Kidney (tissue), 14 donors: Measurements from ENCODE around the gene ARID3A. TPM values are rescaled to one million over a fixed set of nuclear protein-coding genes. Genes with fewer than 3 reads are reported as not detected.

Experiments used
- DNase-seq, 5 donors: peaks; one replicate each; pipeline ENCODE4 v3.0.0-alpha.2; 2013 to 2020
- FAIRE-seq: peaks from 2 replicates; lab custom pipeline; 2012; peaks lifted over from hg19 to GRCh38; lab: Jason Lieb, UNC
- H3K27ac ChIP-seq, 2 donors: one replicate each; pipeline ENCODE4 v1.7.0; 2013; ENCODE audit warnings: low read depth in 2 of 2, low read length in 2 of 2, inconsistent platforms in 1 of 2
- H3K27me3 ChIP-seq: one replicate; pipeline ENCODE4 v1.7.1; 2013; ENCODE audit warnings: low read length, inconsistent platforms; ENCODE audit not compliant: control insufficient read depth, insufficient read depth
- H3K36me3 ChIP-seq, 3 donors: one replicate each; pipeline versions ENCODE4 v1.7.0 to v1.7.1; 2013; ENCODE audit warnings: low read length in 3 of 3, control low read depth in 1 of 3, inconsistent platforms in 1 of 3; ENCODE audit not compliant: insufficient read depth in 3 of 3, control insufficient read depth in 2 of 3
- H3K4me1 ChIP-seq, 3 donors: one replicate each; pipeline versions ENCODE4 v1.7.0 to v1.7.1; 2013; ENCODE audit warnings: low read length in 3 of 3, inconsistent platforms in 1 of 3, low read depth in 1 of 3; ENCODE audit not compliant: control insufficient read depth in 2 of 3, insufficient read depth in 2 of 3
- H3K4me3 ChIP-seq, 3 donors: one replicate each; pipeline versions ENCODE4 v1.7.0 to v1.8.1; 2013; ENCODE audit warnings: low read length in 3 of 3, control low read depth in 1 of 3, inconsistent platforms in 1 of 3
- H3K9ac ChIP-seq, 3 donors: one replicate each; pipeline versions ENCODE4 v1.7.0 to v1.7.1; 2013; ENCODE audit warnings: low read length in 3 of 3, control low read depth in 1 of 3, inconsistent platforms in 1 of 3
- H3K9me3 ChIP-seq, 3 donors: one replicate each; pipeline versions ENCODE4 v1.7.0 to v1.7.1; 2013; ENCODE audit warnings: low read length in 3 of 3, control low read depth in 1 of 3, inconsistent platforms in 1 of 3; ENCODE audit not compliant: control insufficient read depth in 2 of 3, insufficient read depth in 1 of 3
- intact Hi-C: fragments of 100-400 bp; cut with DNase I; formaldehyde crosslinking; loops from one replicate; pipeline ENCODE4 v1.11.1; 2022
- polyA plus RNA-seq: library from polyadenylated mRNA; stranded (reverse); fragments of 350-450 nt; fragmentation: Illumina TruSeq; extraction: RNeasy Lipid Tissue Mini Kit (QIAGEN cat#74804); gene quantifications from one replicate; pipeline ENCODE4 v1.2.3, GENCODE V29; 2014; ENCODE audit warnings: low read depth, low replicate concordance; ENCODE audit not compliant: insufficient read depth
- total RNA-seq: library from RNA; stranded (reverse); fragmentation: NEBNext Ultra II Directional; extraction: Animal tissue kit (Norgen Biotek cat#: 25700); gene quantifications from one replicate; pipeline ENCODE4 v1.2.1, GENCODE V29; 2021
- TF ChIP-seq, protein P1 (sequence below): IDR thresholded peaks from 3 replicates; pipeline ENCODE4 v1.5.1; 2012; ENCODE audit warnings: mild to moderate bottlenecking, moderate library complexity, borderline replicate concordance; ENCODE audit not compliant: insufficient read depth; ENCODE audit errors: extremely low read depth
- donor health status: control.
- donor health status: control.
- donor health status: control.
- donor health status: control.
- donor health status: control.
- donor health status: DM: yes; HTN: yes; CAD: no.
- donor health status: Normal renal cell carcinoma (clear cell type).

Gene ARID3A
- total and polyA plus RNA-seq, 2 donors from 2014 or later, result 5.6 to 16.9 TPM

- Histone ChIP-seq H3K27ac (no peak overlapping the region), H3K4me3 (no peak overlapping the region), H3K4me1 (no peaks in the 10 kb centered on the region), H3K36me3 (no peaks in the 10 kb centered on the region), H3K9ac (no peak overlapping the region), H3K9me3 (no peaks in the 10 kb centered on the region), H3K27me3 (peaks cover 14% of the 10 kb centered on the region)
- TF ChIP-seq, protein P1, sequence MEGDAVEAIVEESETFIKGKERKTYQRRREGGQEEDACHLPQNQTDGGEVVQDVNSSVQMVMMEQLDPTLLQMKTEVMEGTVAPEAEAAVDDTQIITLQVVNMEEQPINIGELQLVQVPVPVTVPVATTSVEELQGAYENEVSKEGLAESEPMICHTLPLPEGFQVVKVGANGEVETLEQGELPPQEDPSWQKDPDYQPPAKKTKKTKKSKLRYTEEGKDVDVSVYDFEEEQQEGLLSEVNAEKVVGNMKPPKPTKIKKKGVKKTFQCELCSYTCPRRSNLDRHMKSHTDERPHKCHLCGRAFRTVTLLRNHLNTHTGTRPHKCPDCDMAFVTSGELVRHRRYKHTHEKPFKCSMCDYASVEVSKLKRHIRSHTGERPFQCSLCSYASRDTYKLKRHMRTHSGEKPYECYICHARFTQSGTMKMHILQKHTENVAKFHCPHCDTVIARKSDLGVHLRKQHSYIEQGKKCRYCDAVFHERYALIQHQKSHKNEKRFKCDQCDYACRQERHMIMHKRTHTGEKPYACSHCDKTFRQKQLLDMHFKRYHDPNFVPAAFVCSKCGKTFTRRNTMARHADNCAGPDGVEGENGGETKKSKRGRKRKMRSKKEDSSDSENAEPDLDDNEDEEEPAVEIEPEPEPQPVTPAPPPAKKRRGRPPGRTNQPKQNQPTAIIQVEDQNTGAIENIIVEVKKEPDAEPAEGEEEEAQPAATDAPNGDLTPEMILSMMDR, result peak; percentile 93
- intact Hi-C loops, result no loop called here
- FAIRE-seq (no peak), DNase-seq (peak; percentile 46 to 86 (median 70))
Measured at GRCh38 chr19:1001538-1002166, 75.8 kb downstream of the ARID3A start.

- H3K36me3 ChIP-seq, result no peaks in the 10 kb centered on the region
- H3K9ac ChIP-seq, result no peak overlapping the region
- DNase-seq (no peak), FAIRE-seq (no peak)
- H3K27ac ChIP-seq, result no peak overlapping the region
- H3K27me3 ChIP-seq, result peaks cover 14% of the 10 kb centered on the region
- H3K4me1 ChIP-seq, result no peaks in the 10 kb centered on the region
- TF ChIP-seq, protein P1, result no peak
- H3K4me3 ChIP-seq, result no peak overlapping the region
- intact Hi-C loops, result no loop called here
- H3K9me3 ChIP-seq, result no peaks in the 10 kb centered on the region
Measured at GRCh38 chr19:1002600-1002999, 76.8 kb downstream of the ARID3A start.

- H3K27ac ChIP-seq, result no peak overlapping the region
- DNase-seq (peak in 1 of 5 donors; percentile 78), FAIRE-seq (no peak)
- intact Hi-C loops, result no loop called here
- no peak overlapping the region for H3K4me3 ChIP-seq
- H3K9ac ChIP-seq, result no peak overlapping the region
- peaks cover 7% of the 10 kb centered on the region for H3K27me3 ChIP-seq
- no peaks in the 10 kb centered on the region for H3K9me3 ChIP-seq
- H3K4me1 ChIP-seq, result no peaks in the 10 kb centered on the region
- H3K36me3 ChIP-seq, result no peaks in the 10 kb centered on the region
- TF ChIP-seq, protein P1, result no peak
Measured at GRCh38 chr19:1003283-1003682, 77.4 kb downstream of the ARID3A start.
